ENCODE data around the gene MCFD2. TPM values are rescaled to one million over a fixed set of nuclear protein-coding genes. Genes with fewer than 3 reads are reported as not detected.

The MCFD2 gene
- total RNA-seq, 2 experiments from 2014 or later = 55.7 to 75.2 TPM

- Histone ChIP-seq H3K4me2 (ENCODE audit: low read length) (no peak overlapping the region), H3K36me3 (ENCODE audit: insufficient read depth, low read length) (no peaks in the 10 kb centered on the region), H3K79me2 (ENCODE audit: insufficient read depth, low read depth, low read length) (no peaks in the 10 kb centered on the region), H3K27ac (ENCODE audit: low read depth, low read length, poor library complexity, severe bottlenecking) (no peak overlapping the region), H3K4me3 (ENCODE audit: low read depth, low read length, poor library complexity, severe bottlenecking) (no peak overlapping the region), H2AFZ (ENCODE audit: low read length) (no peak overlapping the region), H3K9me3 (ENCODE audit: low read length) (no peaks in the 10 kb centered on the region), H3K4me1 (ENCODE audit: insufficient read depth, low read length, poor library complexity, severe bottlenecking) (no peaks in the 10 kb centered on the region), H3K9me2 (ENCODE audit: insufficient read depth, low read length) (no peaks in the 10 kb centered on the region), H4K20me1 (ENCODE audit: insufficient read depth, low read length) (no peaks in the 10 kb centered on the region)
- intact Hi-C loops (cut with micrococcal nuclease; ENCODE audit: unreplicated experiment) = loop anchor here (5.0 kb wide), 1 partner anchor 233 kb away; no protein-coding TSS in a partner anchor
- BruUV-seq (replicated peaks) = no TSS peak
- no peak for DNase-seq (ENCODE audit: low spot score)
- ChIA-PET CTCF (ENCODE audit: unreplicated experiment) (no interaction called here), POLR2A (interaction anchor here (0.5 kb wide), 1 partner anchor 253 kb away, joined by 3 read pairs; no protein-coding TSS in a partner anchor)
- TF ChIP-seq EZH2phosphoT487 (IDR thresholded peaks at IDR 0.05; ENCODE audit: borderline replicate concordance, low read depth, low read length) = no peak
- no peak for TF ChIP-seq CTCF (conservative IDR thresholded peaks at IDR 0.05; ENCODE audit: low read length)
These were observed 30.2 kb downstream of the MCFD2 start for GRCh38 chr2:46885376-46885775.

GRCh38 chr2:46879511-46879910 lies 36.1 kb downstream of the MCFD2 start:
- H3K36me3 ChIP-seq (ENCODE audit: insufficient read depth, low read length) = no peaks in the 10 kb centered on the region
- no peak for DNase-seq (ENCODE audit: low spot score)
- H2AFZ ChIP-seq (ENCODE audit: low read length) = no peak overlapping the region
- no peaks in the 10 kb centered on the region for H3K4me1 ChIP-seq (ENCODE audit: insufficient read depth, low read length, poor library complexity, severe bottlenecking)
- H4K20me1 ChIP-seq (ENCODE audit: insufficient read depth, low read length) = no peaks in the 10 kb centered on the region
- no peaks in the 10 kb centered on the region for H3K79me2 ChIP-seq (ENCODE audit: insufficient read depth, low read depth, low read length)
- ChIA-PET CTCF (ENCODE audit: unreplicated experiment) (no interaction called here), POLR2A (no interaction called here)
- H3K9me3 ChIP-seq (ENCODE audit: low read length) = no peaks in the 10 kb centered on the region
- no peak overlapping the region for H3K27ac ChIP-seq (ENCODE audit: low read depth, low read length, poor library complexity, severe bottlenecking)
- no peak overlapping the region for H3K4me2 ChIP-seq (ENCODE audit: low read length)
- H3K4me3 ChIP-seq (ENCODE audit: low read depth, low read length, poor library complexity, severe bottlenecking) = no peak overlapping the region
- H3K9me2 ChIP-seq (ENCODE audit: insufficient read depth, low read length) = no peaks in the 10 kb centered on the region
- no TSS peak for BruUV-seq (replicated peaks)
- intact Hi-C loops (cut with micrococcal nuclease; ENCODE audit: unreplicated experiment) = no loop called here
- TF ChIP-seq EZH2phosphoT487 (IDR thresholded peaks at IDR 0.05; ENCODE audit: borderline replicate concordance, low read depth, low read length) (no peak), CTCF (conservative IDR thresholded peaks at IDR 0.05; ENCODE audit: low read length) (no peak)

GRCh38 chr2:46878886-46879285 lies 36.7 kb downstream of the MCFD2 start:
- no peak for DNase-seq (ENCODE audit: low spot score)
- no peak overlapping the region for H2AFZ ChIP-seq (ENCODE audit: low read length)
- no peaks in the 10 kb centered on the region for H3K9me2 ChIP-seq (ENCODE audit: insufficient read depth, low read length)
- intact Hi-C loops (cut with micrococcal nuclease; ENCODE audit: unreplicated experiment) = no loop called here
- H4K20me1 ChIP-seq (ENCODE audit: insufficient read depth, low read length) = no peaks in the 10 kb centered on the region
- no TSS peak for BruUV-seq (replicated peaks)
- H3K4me1 ChIP-seq (ENCODE audit: insufficient read depth, low read length, poor library complexity, severe bottlenecking) = no peaks in the 10 kb centered on the region
- ChIA-PET POLR2A (no interaction called here), CTCF (ENCODE audit: unreplicated experiment) (no interaction called here)
- H3K4me2 ChIP-seq (ENCODE audit: low read length) = no peak overlapping the region
- H3K9me3 ChIP-seq (ENCODE audit: low read length) = no peaks in the 10 kb centered on the region
- H3K4me3 ChIP-seq (ENCODE audit: low read depth, low read length, poor library complexity, severe bottlenecking) = no peak overlapping the region
- no peaks in the 10 kb centered on the region for H3K36me3 ChIP-seq (ENCODE audit: insufficient read depth, low read length)
- TF ChIP-seq CTCF (conservative IDR thresholded peaks at IDR 0.05; ENCODE audit: low read length) (no peak), EZH2phosphoT487 (IDR thresholded peaks at IDR 0.05; ENCODE audit: borderline replicate concordance, low read depth, low read length) (no peak)
- H3K79me2 ChIP-seq (ENCODE audit: insufficient read depth, low read depth, low read length) = no peaks in the 10 kb centered on the region
- H3K27ac ChIP-seq (ENCODE audit: low read depth, low read length, poor library complexity, severe bottlenecking) = no peak overlapping the region
